ENCODE data around the gene ADK.

DNA sequence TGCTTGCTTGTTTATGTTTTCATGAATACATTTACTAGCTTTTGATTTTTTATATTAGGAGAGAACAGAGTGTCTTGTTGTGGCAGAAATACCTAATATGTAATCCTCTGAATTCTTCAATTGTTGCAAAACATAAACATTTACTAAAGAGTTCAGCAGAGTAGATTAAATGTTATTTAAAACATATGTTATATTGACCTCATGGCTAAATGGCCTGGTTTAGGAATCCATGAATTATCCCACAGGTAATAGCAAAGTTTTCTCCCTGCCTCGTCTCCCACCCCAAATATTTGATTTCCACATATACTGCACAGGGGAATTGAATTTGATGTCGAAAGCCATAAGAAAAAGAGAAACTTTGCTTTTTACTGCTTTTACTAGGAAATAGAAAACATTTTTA lies 111.8 kb downstream of the ADK start:
- no peak for TF ChIP-seq POLR2A (IDR thresholded peaks at IDR 0.05)
- TF ChIP-seq, protein P1, sequence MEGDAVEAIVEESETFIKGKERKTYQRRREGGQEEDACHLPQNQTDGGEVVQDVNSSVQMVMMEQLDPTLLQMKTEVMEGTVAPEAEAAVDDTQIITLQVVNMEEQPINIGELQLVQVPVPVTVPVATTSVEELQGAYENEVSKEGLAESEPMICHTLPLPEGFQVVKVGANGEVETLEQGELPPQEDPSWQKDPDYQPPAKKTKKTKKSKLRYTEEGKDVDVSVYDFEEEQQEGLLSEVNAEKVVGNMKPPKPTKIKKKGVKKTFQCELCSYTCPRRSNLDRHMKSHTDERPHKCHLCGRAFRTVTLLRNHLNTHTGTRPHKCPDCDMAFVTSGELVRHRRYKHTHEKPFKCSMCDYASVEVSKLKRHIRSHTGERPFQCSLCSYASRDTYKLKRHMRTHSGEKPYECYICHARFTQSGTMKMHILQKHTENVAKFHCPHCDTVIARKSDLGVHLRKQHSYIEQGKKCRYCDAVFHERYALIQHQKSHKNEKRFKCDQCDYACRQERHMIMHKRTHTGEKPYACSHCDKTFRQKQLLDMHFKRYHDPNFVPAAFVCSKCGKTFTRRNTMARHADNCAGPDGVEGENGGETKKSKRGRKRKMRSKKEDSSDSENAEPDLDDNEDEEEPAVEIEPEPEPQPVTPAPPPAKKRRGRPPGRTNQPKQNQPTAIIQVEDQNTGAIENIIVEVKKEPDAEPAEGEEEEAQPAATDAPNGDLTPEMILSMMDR (IDR thresholded peaks at IDR 0.05) = no peak

All from lower leg skin (tissue), 3 donors.